WTC11 (cell line): ENCODE measurements around the gene ST3GAL5.

Experiments
- CREM ChIP-seq: sonication (generic); formaldehyde crosslinking; IDR thresholded peaks from 2 replicates; pipeline ENCODE4 v1.8.1; 2022; ENCODE audit warnings: mild to moderate bottlenecking, missing genetic modification reagents, moderate library complexity
- SOX15 ChIP-seq: fragments of 250-450 bp; sonication (Bioruptor Pico); IDR thresholded peaks from 2 replicates; pipeline ENCODE4 v1.9.0; 2021; ENCODE audit warnings: mild to moderate bottlenecking
- TF ChIP-seq, protein P1 (sequence below): sonication (generic); formaldehyde crosslinking; conservative IDR thresholded peaks from 2 replicates; pipeline ENCODE4 v1.8.1; 2023; ENCODE audit warnings: mild to moderate bottlenecking, low read depth, missing genetic modification reagents, moderate library complexity
- TF ChIP-seq, protein P2 (sequence below): sonication (generic); formaldehyde crosslinking; IDR thresholded peaks from 2 replicates; pipeline ENCODE4 v1.8.1; 2023; ENCODE audit warnings: mild to moderate bottlenecking, moderate library complexity, missing genetic modification reagents
- TF ChIP-seq, protein P3 (sequence below): sonication (generic); formaldehyde crosslinking; IDR thresholded peaks from 2 replicates; pipeline ENCODE4 v1.8.0; 2022; ENCODE audit warnings: mild to moderate bottlenecking, missing genetic modification reagents

DNA sequence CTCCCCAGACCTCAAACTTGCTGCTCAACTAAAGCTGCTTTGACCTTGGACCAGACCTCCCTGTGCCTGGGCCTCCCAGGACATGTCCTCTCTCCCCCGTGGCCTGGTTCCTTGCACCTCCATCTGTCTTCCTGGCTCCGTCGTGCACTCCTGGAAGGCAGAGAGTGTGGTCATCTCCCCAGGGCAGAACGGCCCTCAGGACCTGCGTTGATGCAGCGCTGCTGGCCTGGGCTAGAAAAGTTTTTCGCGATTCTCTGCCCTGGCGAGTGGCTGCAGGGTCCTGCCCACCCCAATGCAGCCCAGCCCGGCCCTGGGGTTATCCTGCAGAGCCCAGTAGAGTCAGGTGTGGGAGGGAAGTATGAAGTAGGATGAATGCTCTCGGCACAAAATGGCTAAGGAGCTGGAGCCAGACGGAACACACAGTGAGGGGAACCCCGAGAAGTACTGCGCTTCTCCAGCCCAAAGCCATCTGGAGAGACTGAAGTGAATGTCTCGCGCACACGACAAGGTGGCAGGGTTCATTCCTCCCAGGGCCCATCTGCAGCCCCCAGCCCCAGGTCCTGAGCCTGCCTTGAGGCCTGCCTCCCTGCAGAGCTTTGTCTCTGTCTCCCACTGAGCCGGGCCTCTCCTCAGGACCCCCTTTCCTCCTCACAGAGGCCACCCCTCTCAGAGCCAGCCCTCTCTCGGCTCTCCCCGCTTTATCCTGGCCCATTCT is 93.3 kb downstream of the ST3GAL5 start:
- TF ChIP-seq CREM (CRISPR knock-in tag) (no peak), SOX15 (CRISPR knock-in tag) (no peak)
- TF ChIP-seq, protein P1, sequence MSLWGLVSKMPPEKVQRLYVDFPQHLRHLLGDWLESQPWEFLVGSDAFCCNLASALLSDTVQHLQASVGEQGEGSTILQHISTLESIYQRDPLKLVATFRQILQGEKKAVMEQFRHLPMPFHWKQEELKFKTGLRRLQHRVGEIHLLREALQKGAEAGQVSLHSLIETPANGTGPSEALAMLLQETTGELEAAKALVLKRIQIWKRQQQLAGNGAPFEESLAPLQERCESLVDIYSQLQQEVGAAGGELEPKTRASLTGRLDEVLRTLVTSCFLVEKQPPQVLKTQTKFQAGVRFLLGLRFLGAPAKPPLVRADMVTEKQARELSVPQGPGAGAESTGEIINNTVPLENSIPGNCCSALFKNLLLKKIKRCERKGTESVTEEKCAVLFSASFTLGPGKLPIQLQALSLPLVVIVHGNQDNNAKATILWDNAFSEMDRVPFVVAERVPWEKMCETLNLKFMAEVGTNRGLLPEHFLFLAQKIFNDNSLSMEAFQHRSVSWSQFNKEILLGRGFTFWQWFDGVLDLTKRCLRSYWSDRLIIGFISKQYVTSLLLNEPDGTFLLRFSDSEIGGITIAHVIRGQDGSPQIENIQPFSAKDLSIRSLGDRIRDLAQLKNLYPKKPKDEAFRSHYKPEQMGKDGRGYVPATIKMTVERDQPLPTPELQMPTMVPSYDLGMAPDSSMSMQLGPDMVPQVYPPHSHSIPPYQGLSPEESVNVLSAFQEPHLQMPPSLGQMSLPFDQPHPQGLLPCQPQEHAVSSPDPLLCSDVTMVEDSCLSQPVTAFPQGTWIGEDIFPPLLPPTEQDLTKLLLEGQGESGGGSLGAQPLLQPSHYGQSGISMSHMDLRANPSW (CRISPR knock-in tag) = no peak
- TF ChIP-seq, protein P2, sequence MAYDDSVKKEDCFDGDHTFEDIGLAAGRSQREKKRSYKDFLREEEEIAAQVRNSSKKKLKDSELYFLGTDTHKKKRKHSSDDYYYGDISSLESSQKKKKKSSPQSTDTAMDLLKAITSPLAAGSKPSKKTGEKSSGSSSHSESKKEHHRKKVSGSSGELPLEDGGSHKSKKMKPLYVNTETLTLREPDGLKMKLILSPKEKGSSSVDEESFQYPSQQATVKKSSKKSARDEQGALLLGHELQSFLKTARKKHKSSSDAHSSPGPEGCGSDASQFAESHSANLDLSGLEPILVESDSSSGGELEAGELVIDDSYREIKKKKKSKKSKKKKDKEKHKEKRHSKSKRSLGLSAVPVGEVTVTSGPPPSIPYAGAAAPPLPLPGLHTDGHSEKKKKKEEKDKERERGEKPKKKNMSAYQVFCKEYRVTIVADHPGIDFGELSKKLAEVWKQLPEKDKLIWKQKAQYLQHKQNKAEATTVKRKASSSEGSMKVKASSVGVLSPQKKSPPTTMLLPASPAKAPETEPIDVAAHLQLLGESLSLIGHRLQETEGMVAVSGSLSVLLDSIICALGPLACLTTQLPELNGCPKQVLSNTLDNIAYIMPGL (CRISPR knock-in tag) = no peak
- TF ChIP-seq, protein P3, sequence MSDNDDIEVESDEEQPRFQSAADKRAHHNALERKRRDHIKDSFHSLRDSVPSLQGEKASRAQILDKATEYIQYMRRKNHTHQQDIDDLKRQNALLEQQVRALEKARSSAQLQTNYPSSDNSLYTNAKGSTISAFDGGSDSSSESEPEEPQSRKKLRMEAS = no peak
